Measurements from ENCODE around the gene DYNC2I2. TPM values are rescaled to one million over a fixed set of nuclear protein-coding genes. Genes with fewer than 3 reads are reported as not detected.
"Not testable (repeated sequence)": the region's sequence is repeated elsewhere in the genome, so short reads cannot be mapped to it uniquely, and the experiment has no call there.

The DYNC2I2 gene
- 19.2 TPM for polyA plus RNA-seq (2012; ENCODE audit: missing spikeins)

GRCh38 chr9:128656416-128657343, at the start of gene DYNC2I2:
DYNC2I2 (minus strand) TSS chr9:128656847; CDS start chr9:128656726, 121 bp downstream.
- DNase-seq (ENCODE audit: insufficient read length) (peak; percentile 80), FAIRE-seq (peak; percentile 89)
- peak; percentile 98 for TF ChIP-seq TAF1 (IDR thresholded peaks at IDR 0.05; ENCODE audit: borderline replicate concordance, low read depth, low read length)
- TF ChIP-seq POLR2A (IDR thresholded peaks at IDR 0.05; ENCODE audit: low read depth, low read length): peak; percentile 84
- peak; percentile 62; the same call in 1 of the 2 replicates for TF ChIP-seq POLR2AphosphoS5 (IDR thresholded peaks at IDR 0.05; ENCODE audit: low read depth, low read length)

- FAIRE-seq (no peak), DNase-seq (ENCODE audit: insufficient read length) (no peak)
- TF ChIP-seq POLR2AphosphoS5 (IDR thresholded peaks at IDR 0.05; ENCODE audit: low read depth, low read length): no peak
- no peak for TF ChIP-seq POLR2A (IDR thresholded peaks at IDR 0.05; ENCODE audit: low read depth, low read length)
These were observed 49.4 kb upstream of the DYNC2I2 start for GRCh38 chr9:128706045-128706444.

- DNase-seq (ENCODE audit: insufficient read length): no peak
- TF ChIP-seq POLR2A (IDR thresholded peaks at IDR 0.05; ENCODE audit: low read depth, low read length) (no peak), POLR2AphosphoS5 (IDR thresholded peaks at IDR 0.05; ENCODE audit: low read depth, low read length) (no peak), TAF1 (IDR thresholded peaks at IDR 0.05; ENCODE audit: borderline replicate concordance, low read depth, low read length) (no peak)
- FAIRE-seq: no peak
These were observed 48.7 kb upstream of the DYNC2I2 start for GRCh38 chr9:128705051-128705965.

GRCh38 chr9:128704356-128704670, 47.7 kb upstream of the DYNC2I2 start:
- FAIRE-seq: no peak
- no peak for DNase-seq (ENCODE audit: insufficient read length)
- TF ChIP-seq TAF1 (IDR thresholded peaks at IDR 0.05; ENCODE audit: borderline replicate concordance, low read depth, low read length) (no peak), POLR2A (IDR thresholded peaks at IDR 0.05; ENCODE audit: low read depth, low read length) (no peak), POLR2AphosphoS5 (IDR thresholded peaks at IDR 0.05; ENCODE audit: low read depth, low read length) (no peak)

- TF ChIP-seq POLR2AphosphoS5 (IDR thresholded peaks at IDR 0.05; ENCODE audit: low read depth, low read length): no peak
- TF ChIP-seq POLR2A (IDR thresholded peaks at IDR 0.05; ENCODE audit: low read depth, low read length): no peak
- TF ChIP-seq TAF1 (IDR thresholded peaks at IDR 0.05; ENCODE audit: borderline replicate concordance, low read depth, low read length): no peak
- FAIRE-seq: no peak
These were observed 47.1 kb upstream of the DYNC2I2 start for GRCh38 chr9:128703616-128704355.

GRCh38 chr9:128702949-128703615, 46.4 kb upstream of the DYNC2I2 start:
- FAIRE-seq: no peak

More at GRCh38 chr9:128703616-128704355, 47.1 kb upstream of the DYNC2I2 start:
- DNase-seq (ENCODE audit: insufficient read length): no peak

GRCh38 chr9:128702445-128702948, 45.9 kb upstream of the DYNC2I2 start, which contains the start of gene PKN3:
PKN3 (plus strand) TSS chr9:128702503; CDS start chr9:128702916, 413 bp downstream.
- DNase-seq (ENCODE audit: insufficient read length): peak; percentile 99
- peak; percentile 44; the same call in 1 of the 2 replicates for TF ChIP-seq POLR2A (IDR thresholded peaks at IDR 0.05; ENCODE audit: low read depth, low read length)
- TF ChIP-seq TAF1 (IDR thresholded peaks at IDR 0.05; ENCODE audit: borderline replicate concordance, low read depth, low read length): no peak
- no peak for TF ChIP-seq POLR2AphosphoS5 (IDR thresholded peaks at IDR 0.05; ENCODE audit: low read depth, low read length)
- FAIRE-seq: no peak

More at GRCh38 chr9:128702949-128703615, 46.4 kb upstream of the DYNC2I2 start:
- TF ChIP-seq POLR2A (IDR thresholded peaks at IDR 0.05; ENCODE audit: low read depth, low read length): no peak
- no peak for TF ChIP-seq TAF1 (IDR thresholded peaks at IDR 0.05; ENCODE audit: borderline replicate concordance, low read depth, low read length)
- no peak for TF ChIP-seq POLR2AphosphoS5 (IDR thresholded peaks at IDR 0.05; ENCODE audit: low read depth, low read length)
- peak; percentile 66 for DNase-seq (ENCODE audit: insufficient read length)

- FAIRE-seq (no peak), DNase-seq (ENCODE audit: insufficient read length) (no peak)
- TF ChIP-seq POLR2AphosphoS5 (IDR thresholded peaks at IDR 0.05; ENCODE audit: low read depth, low read length): no peak
- no peak for TF ChIP-seq TAF1 (IDR thresholded peaks at IDR 0.05; ENCODE audit: borderline replicate concordance, low read depth, low read length)
- no peak for TF ChIP-seq POLR2A (IDR thresholded peaks at IDR 0.05; ENCODE audit: low read depth, low read length)
These were observed 44.7 kb upstream of the DYNC2I2 start for GRCh38 chr9:128701227-128701854.

- not testable (repeated sequence) for DNase-seq (ENCODE audit: insufficient read length); FAIRE-seq
These were observed 42.6 kb upstream of the DYNC2I2 start for GRCh38 chr9:128699096-128699795.

Data from GM12892 (cell line).